ENCODE data around the gene UCN2.

DNA sequence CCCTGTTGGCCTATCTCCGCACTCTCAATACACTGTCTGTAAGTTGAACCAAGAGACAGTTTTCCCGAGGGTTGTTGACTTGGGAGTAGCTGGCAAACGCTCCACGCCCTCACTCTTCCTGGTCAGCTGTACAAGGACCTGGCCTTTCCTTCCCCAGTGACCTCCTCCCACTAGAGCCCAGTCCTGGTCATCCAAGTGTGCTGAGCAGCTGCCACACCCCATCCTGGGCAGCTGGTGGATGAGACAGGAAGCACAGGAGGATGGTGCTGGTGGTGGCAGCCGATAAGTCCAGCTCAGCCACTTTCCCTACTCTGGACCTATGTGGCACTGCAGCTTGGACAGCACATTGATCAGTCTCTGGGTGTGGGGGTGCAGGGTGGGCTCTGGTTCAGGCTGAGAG lies 26.8 kb downstream of the UCN2 start:
- TF ChIP-seq SUZ12 (IDR thresholded peaks at IDR 0.05; ENCODE audit: extremely low read depth, insufficient read depth, insufficient read length) = no peak
- no peak for TF ChIP-seq YY1 (IDR thresholded peaks at IDR 0.05; ENCODE audit: insufficient read depth, insufficient read length)
- TF ChIP-seq ZNF274 (IDR thresholded peaks at IDR 0.05; ENCODE audit: low read depth, low read length) = no peak

Data from NT2/D1 (cell line).